ENCODE data around the gene PEX11G. TPM values are rescaled to one million over a fixed set of nuclear protein-coding genes. Genes with fewer than 3 reads are reported as not detected.

The PEX11G gene
- total and polyA plus RNA-seq, 10 of the 15 experiments (the other 5 are each of a cell fraction or from before 2014, with no cell fraction given), result 0.05 to 1.8 (median 0.73) TPM; not detected in 1

DNA sequence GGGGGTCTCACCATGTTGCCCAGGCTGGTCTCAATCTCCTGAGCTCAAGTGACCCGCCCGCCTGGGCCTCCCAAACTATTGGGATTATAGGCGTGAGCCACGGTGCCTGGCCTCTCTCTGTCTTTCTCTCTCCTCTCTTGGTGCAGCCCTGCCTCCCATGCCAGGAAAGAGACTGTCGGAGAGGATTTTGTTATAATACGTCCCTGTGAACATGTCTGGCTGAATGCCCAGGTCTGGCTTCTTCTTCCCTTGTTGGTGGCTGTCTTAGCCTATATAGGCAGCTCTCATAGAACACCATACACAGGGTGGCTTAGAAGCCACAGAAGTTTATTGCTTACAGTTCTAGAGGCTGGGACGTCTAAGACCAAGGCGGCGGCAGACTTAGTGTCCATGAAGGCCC is 46.4 kb downstream of the PEX11G start (continued):
- no peak for TF ChIP-seq GABPA (IDR thresholded peaks at IDR 0.05; ENCODE audit: low read depth)
- no peak for TF ChIP-seq GATAD2B (conservative IDR thresholded peaks at IDR 0.05; ENCODE audit: low read depth)
- no peak for TF ChIP-seq BHLHE40 (IDR thresholded peaks at IDR 0.05; ENCODE audit: borderline replicate concordance in 1 of 2, low read depth in 2 of 2, low read length in 1 of 2)
- TF ChIP-seq MYB (IDR thresholded peaks at IDR 0.05; ENCODE audit: borderline replicate concordance, low read depth, low read length), result no peak
- TF ChIP-seq, protein P1, sequence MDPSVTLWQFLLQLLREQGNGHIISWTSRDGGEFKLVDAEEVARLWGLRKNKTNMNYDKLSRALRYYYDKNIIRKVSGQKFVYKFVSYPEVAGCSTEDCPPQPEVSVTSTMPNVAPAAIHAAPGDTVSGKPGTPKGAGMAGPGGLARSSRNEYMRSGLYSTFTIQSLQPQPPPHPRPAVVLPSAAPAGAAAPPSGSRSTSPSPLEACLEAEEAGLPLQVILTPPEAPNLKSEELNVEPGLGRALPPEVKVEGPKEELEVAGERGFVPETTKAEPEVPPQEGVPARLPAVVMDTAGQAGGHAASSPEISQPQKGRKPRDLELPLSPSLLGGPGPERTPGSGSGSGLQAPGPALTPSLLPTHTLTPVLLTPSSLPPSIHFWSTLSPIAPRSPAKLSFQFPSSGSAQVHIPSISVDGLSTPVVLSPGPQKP (IDR thresholded peaks at IDR 0.05; ENCODE audit: low read depth, low read length), result no peak
- no peak for TF ChIP-seq CHD2 (IDR thresholded peaks at IDR 0.05; ENCODE audit: borderline replicate concordance, low read depth, low read length)
- TF ChIP-seq, protein P2, sequence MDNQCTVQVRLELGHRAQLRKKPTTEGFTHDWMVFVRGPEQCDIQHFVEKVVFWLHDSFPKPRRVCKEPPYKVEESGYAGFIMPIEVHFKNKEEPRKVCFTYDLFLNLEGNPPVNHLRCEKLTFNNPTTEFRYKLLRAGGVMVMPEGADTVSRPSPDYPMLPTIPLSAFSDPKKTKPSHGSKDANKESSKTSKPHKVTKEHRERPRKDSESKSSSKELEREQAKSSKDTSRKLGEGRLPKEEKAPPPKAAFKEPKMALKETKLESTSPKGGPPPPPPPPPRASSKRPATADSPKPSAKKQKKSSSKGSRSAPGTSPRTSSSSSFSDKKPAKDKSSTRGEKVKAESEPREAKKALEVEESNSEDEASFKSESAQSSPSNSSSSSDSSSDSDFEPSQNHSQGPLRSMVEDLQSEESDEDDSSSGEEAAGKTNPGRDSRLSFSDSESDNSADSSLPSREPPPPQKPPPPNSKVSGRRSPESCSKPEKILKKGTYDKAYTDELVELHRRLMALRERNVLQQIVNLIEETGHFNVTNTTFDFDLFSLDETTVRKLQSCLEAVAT (IDR thresholded peaks at IDR 0.05), result no peak

DNA sequence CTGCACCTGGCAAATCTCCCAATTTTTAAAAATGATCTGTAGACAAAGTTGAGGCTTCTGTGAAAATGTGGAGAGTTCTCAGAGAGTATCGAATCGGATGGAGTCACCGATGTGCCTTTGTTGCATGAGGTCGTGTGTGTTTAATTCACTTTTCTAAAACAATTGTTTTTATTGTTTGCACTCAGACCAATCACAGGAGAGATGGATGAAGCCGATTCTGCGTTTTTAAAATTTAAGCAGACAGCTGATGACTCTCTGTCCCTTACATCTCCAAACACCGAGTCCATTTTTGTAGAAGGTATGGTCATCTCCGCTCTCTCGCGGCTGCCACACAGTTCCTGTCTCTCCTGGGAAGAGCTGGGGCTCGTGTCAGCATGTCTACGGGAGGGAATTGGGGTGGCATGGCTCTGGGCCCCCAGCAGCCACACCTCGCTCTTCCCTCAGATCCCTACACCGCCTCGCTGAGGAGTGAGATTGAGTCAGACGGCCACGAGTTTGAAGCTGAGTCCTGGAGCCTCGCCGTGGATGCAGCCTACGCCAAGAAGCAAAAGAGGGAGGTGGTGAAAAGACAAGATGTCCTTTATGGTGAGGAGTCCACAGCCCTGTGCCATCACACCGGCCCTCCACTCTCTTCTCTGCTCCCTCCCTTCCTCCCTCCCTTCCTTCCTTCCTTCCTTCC is 47.2 kb downstream of the PEX11G start:
- Histone ChIP-seq H3K4me1 (ENCODE audit: control insufficient read depth, insufficient read depth, low read length) (no peaks in the 10 kb centered on the region), H3K9ac (ENCODE audit: control insufficient read depth, insufficient read depth, low read length) (no peak overlapping the region), H3K4me2 (ENCODE audit: control insufficient read depth, insufficient read depth) (no peak overlapping the region), H3K9me3 (replicated peaks; ENCODE audit: control insufficient read depth, insufficient read depth, low read length) (no peaks in the 10 kb centered on the region), H2AFZ (ENCODE audit: control insufficient read depth, low read depth, low read length) (no peak overlapping the region), H3K4me3 (no peak overlapping the region), H3K79me2 (ENCODE audit: control insufficient read depth, insufficient read depth, low read length) (no peaks in the 10 kb centered on the region), H3K27ac (ENCODE audit: control insufficient read depth, insufficient read depth) (no peak overlapping the region), H3K36me3 (ENCODE audit: control insufficient read depth in 2 of 2, insufficient read depth in 2 of 2, low read length in 1 of 2) (peaks cover 21 to 27% of the 10 kb centered on the region in 2 experiments), H4K20me1 (ENCODE audit: control insufficient read depth, insufficient read depth) (no peaks in the 10 kb centered on the region), H3K27me3 (replicated peaks in 1 of 2; ENCODE audit: control insufficient read depth in 2 of 2, insufficient read depth in 2 of 2, low read length in 1 of 2) (no peaks in the 10 kb centered on the region)
- CTCF ChIA-PET, result no interaction called here
- in situ Hi-C loops (cut with MboI) (no loop called here), intact Hi-C loops (cut with micrococcal nuclease; ENCODE audit: unreplicated experiment) (no loop called here)
- no peak for DNase-seq (ENCODE audit: low read depth, low spot score)
- SMC1A ChIA-PET (ENCODE audit: uncharacterized antibody, unreplicated experiment), result no interaction called here
- no TSS peak for BruUV-seq (replicated peaks)
- RAD21 ChIA-PET (ENCODE audit: unreplicated experiment), result no interaction called here
- POLR2A ChIA-PET, result no interaction called here
- FAIRE-seq, result no peak
- no peak for ATAC-seq
- TF ChIP-seq PAX5 (IDR thresholded peaks at IDR 0.05; ENCODE audit: borderline replicate concordance, low read depth, low read length), result no peak
- no peak for TF ChIP-seq CUX1 (IDR thresholded peaks at IDR 0.05; ENCODE audit: insufficient replicate concordance, low read depth, low read length)
- no peak for TF ChIP-seq POLR2AphosphoS5 (IDR thresholded peaks at IDR 0.05; ENCODE audit: low read length)
- 93% methylated on average over 21 of the region's 21 CpGs for whole genome bisulfite sequencing (ENCODE audit: insufficient coverage, insufficient replicate concordance, low lambda C conversion rate, missing lambda C conversion rate)

Data from GM12878 (cell line).